WERI-Rb-1 (cell line): Measurements from ENCODE around the gene MUL1.

Source experiments
- DNase-seq: peaks from one replicate; pipeline ENCODE4 v3.0.0-alpha.2; 2020
- H3K27ac ChIP-seq: fragments of 250-450 bp; sonication (Bioruptor Pico); 2 replicates; pipeline ENCODE4 v1.5.1; 2020; ENCODE audit warnings: mild to moderate bottlenecking, moderate library complexity
- H3K27me3 ChIP-seq: fragments of 250-450 bp; sonication (Bioruptor Pico); 2 replicates; pipeline ENCODE4 v1.5.1; 2021; ENCODE audit warnings: mild to moderate bottlenecking, low read depth, moderate library complexity; ENCODE audit not compliant: insufficient read depth, severe bottlenecking
- H3K36me3 ChIP-seq: fragments of 250-450 bp; sonication (Bioruptor Pico); 2 replicates; pipeline ENCODE4 v1.5.1; 2020; ENCODE audit warnings: mild to moderate bottlenecking, moderate library complexity
- H3K4me3 ChIP-seq: 2 replicates; pipeline ENCODE4 v1.5.1; 2011; ENCODE audit warnings: low read depth, mild to moderate bottlenecking, control low read depth, low read length
- H3K9me3 ChIP-seq: fragments of 250-450 bp; sonication (Bioruptor Pico); 2 replicates; pipeline ENCODE4 v1.5.1; 2021; ENCODE audit warnings: mild to moderate bottlenecking, moderate library complexity; ENCODE audit not compliant: severe bottlenecking
- TF ChIP-seq, protein P1 (sequence below): IDR thresholded peaks from 2 replicates; pipeline ENCODE4 v1.5.1; 2011; ENCODE audit warnings: low read depth, mild to moderate bottlenecking, control low read depth, inconsistent platforms, low read length

Gene MUL1

GRCh38 chr1:20485527-20486456 is 22.2 kb downstream of the MUL1 start, which contains the start of gene CAMK2N1:
TSS of gene CAMK2N1 (minus strand) at chr1:20486210. CDS start at chr1:20485379, 831 bp downstream.
- TF ChIP-seq, protein P1, sequence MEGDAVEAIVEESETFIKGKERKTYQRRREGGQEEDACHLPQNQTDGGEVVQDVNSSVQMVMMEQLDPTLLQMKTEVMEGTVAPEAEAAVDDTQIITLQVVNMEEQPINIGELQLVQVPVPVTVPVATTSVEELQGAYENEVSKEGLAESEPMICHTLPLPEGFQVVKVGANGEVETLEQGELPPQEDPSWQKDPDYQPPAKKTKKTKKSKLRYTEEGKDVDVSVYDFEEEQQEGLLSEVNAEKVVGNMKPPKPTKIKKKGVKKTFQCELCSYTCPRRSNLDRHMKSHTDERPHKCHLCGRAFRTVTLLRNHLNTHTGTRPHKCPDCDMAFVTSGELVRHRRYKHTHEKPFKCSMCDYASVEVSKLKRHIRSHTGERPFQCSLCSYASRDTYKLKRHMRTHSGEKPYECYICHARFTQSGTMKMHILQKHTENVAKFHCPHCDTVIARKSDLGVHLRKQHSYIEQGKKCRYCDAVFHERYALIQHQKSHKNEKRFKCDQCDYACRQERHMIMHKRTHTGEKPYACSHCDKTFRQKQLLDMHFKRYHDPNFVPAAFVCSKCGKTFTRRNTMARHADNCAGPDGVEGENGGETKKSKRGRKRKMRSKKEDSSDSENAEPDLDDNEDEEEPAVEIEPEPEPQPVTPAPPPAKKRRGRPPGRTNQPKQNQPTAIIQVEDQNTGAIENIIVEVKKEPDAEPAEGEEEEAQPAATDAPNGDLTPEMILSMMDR = no peak
- peak; percentile 27 for DNase-seq
- Histone ChIP-seq H3K4me3 (peak within 1 kb of the TSS; percentile 44), H3K36me3 (no peaks in the 10 kb centered on the region), H3K27me3 (peaks cover 79% of the 10 kb centered on the region), H3K9me3 (no peaks in the 10 kb centered on the region), H3K27ac (no peak within 1 kb of the TSS)

GRCh38 chr1:20484519-20485462 is 23.2 kb downstream of the MUL1 start:
- peak; percentile 13 for DNase-seq

GRCh38 chr1:20483833-20484518 is 24.0 kb downstream of the MUL1 start:
- Histone ChIP-seq H3K9me3 (no peaks in the 10 kb centered on the region), H3K27ac (no peak overlapping the region), H3K27me3 (peaks cover 68% of the 10 kb centered on the region), H3K4me3 (peak overlapping the region; percentile 22), H3K36me3 (no peaks in the 10 kb centered on the region)
- TF ChIP-seq, protein P1 = peak; percentile 42; the same call in 1 of the 2 replicates
- DNase-seq = peak; percentile 15

More at GRCh38 chr1:20484519-20485462, 23.2 kb downstream of the MUL1 start:
- no peak overlapping the region for H3K27ac ChIP-seq
- TF ChIP-seq, protein P1 = no peak
- H3K4me3 ChIP-seq = peak overlapping the region; percentile 22
- no peaks in the 10 kb centered on the region for H3K36me3 ChIP-seq
- no peaks in the 10 kb centered on the region for H3K9me3 ChIP-seq
- peaks cover 69% of the 10 kb centered on the region for H3K27me3 ChIP-seq

DNA sequence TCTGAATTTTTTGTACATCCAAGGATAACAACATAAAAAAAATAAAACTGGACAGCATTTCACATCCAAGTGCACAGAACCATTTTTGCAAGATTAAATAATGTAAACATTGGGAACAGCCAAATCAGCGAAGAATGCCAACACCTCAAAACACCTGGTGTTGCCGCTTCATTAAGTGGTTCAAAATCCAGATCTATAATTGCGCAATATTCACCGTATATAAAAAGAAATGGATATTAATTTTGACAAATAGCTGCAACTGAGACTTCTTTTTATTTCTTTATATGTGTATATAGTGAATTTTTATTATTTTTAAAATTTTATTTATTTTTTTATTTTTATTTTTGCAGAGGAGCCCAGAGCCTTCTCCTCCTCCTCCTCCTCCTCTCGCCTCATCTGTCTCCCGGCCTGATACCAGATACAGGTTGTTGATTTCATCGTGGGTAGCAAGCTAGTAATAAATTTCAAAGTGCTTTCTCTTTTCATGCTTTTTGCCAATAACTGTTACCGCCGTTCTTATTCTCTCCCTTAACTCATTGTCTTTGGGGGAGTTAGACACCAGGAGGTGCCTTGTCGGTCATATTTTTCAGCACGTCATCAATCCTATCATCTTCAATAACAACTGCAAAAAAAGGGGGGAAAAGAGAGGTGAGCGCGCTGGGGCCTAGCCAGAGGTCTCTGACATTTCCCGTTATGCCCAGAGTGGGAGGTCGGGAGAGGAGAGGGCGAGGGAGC is 24.7 kb downstream of the MUL1 start:
- DNase-seq = no peak
- H3K27me3 ChIP-seq = peaks cover 62% of the 10 kb centered on the region
- TF ChIP-seq, protein P1 = no peak
- no peak overlapping the region for H3K4me3 ChIP-seq
- H3K9me3 ChIP-seq = no peaks in the 10 kb centered on the region
- no peak overlapping the region for H3K27ac ChIP-seq
- H3K36me3 ChIP-seq = no peaks in the 10 kb centered on the region
